C4-2B (cell line): ENCODE measurements around the gene PAPOLG.

Experiments used
- H3K27ac ChIP-seq: fragments of 450-650 bp; 2 replicates; pipeline ENCODE4 v1.5.1; 2017
- CTCF ChIP-seq: fragments of 450-650 bp; conservative IDR thresholded peaks from 2 replicates; pipeline ENCODE4 v1.5.1; 2017; ENCODE audit warnings: mild to moderate bottlenecking
- ZFX ChIP-seq: fragments of 450-650 bp; IDR thresholded peaks from 2 replicates; pipeline ENCODE4 v1.6.1; 2017

PAPOLG gene

DNA sequence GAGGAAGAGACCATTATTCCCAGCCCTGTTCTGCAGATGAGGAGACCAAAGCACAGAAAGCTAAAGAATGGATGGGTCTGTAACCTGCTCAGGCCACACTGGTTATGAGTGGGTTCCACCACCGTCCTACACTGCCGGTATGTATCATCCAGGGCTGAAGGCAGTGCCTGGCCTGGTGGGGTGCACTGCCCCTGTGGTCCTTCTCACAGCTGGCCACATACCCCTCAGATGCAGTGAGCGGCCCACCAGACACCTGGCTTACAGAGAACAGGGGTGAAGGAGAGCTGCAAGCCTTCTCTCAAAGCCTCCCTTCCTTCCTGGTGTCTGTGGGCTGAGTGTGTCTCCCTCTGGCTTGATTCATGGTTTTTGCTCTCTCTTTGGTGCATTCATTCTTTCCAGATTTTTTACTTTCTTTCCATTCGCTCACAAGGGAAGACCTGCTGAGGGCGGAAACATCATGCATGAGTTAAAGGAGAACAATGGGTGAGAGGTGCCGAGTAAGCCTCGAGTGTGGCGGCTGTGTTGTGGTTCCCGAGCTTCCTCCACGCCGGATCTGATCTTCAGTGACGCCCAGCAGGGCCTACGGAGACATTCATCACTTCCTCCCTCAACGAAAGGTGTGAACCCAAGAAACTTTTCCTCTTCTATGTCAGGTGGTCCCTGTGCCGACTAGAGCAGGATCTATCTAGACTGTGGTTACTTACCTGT, 63.2 kb downstream of the PAPOLG start:
- no peak overlapping the region for H3K27ac ChIP-seq
- no peak for TF ChIP-seq ZFX
- TF ChIP-seq CTCF: no peak

GRCh38 chr2:60819936-60820335, 63.9 kb downstream of the PAPOLG start:
- TF ChIP-seq CTCF (no peak), ZFX (no peak)
- H3K27ac ChIP-seq: no peak overlapping the region

GRCh38 chr2:60820416-60821132, 64.5 kb downstream of the PAPOLG start:
- TF ChIP-seq ZFX: no peak
- H3K27ac ChIP-seq: no peak overlapping the region

- no peak overlapping the region for H3K27ac ChIP-seq
- TF ChIP-seq ZFX: no peak
- TF ChIP-seq CTCF: no peak
These were observed 65.0 kb downstream of the PAPOLG start for GRCh38 chr2:60821133-60821469.

DNA sequence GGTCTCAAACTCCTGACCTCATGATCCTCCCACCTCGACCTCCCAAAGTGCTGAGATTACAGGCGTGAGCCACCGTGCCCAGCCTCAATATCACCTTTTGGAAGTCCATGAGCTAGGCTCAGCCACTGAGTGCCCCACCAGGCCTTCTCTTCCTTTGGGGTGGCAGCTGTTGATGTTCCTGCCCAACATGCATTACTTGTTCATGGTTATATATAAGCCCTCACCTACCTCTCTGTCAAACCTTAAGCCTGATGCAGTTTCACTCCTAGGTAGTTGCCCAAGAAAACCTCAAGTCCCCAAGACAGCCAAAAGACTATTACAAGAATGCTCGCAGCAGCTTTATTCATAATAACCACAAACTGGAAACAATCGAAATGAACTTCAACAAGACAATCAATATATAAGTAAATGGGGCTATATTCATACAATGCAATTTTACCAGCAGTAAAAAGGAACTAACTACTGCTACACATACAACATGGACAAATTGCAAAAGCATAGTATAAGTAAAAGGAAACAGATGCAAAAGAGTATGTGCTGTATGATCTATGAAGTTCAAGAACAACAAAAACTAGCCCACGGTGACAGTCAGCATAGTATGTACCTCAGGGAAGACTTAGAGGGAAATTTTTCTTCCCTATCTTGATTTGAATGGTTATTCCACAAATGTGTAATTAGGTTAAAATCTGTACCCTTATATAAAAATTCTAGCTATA, 65.7 kb downstream of the PAPOLG start:
- no peak overlapping the region for H3K27ac ChIP-seq

GRCh38 chr2:60822987-60823386, 66.9 kb downstream of the PAPOLG start:
- TF ChIP-seq CTCF: no peak
- no peak for TF ChIP-seq ZFX

More for the DNA sequence above, 65.7 kb downstream of the PAPOLG start:
- TF ChIP-seq ZFX: no peak
- no peak for TF ChIP-seq CTCF

DNA sequence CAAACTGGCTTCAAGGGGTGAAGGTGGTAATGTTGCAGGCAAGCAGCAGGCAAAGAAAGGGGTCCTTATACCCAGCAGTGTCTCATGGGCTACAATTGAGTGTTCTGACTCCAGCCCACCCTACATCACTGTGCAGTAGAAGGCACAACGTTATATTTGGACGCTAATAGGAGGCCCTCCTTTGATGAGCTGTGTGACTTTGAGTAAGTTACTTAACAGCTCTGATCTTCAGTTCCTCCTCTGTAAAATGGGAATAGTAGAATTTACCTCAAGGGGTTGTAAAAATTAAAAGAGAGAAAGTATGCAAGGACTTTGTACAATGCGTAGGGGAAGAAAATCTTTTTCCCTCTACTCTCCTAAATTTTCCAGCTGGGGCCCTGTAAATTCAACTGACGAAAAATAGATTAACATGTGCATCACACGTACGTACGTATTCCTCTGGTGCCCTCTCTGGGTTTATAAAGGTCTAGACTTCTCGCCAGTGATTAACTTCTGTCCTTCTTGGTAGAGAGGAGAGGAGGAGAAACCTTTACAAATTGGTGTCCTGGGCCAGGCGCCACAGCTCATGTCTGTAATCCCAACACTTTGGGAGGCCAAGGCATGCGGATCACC, 67.7 kb downstream of the PAPOLG start:
- no peak overlapping the region for H3K27ac ChIP-seq
- TF ChIP-seq ZFX: no peak
- TF ChIP-seq CTCF: no peak

More at GRCh38 chr2:60822987-60823386, 66.9 kb downstream of the PAPOLG start:
- H3K27ac ChIP-seq: no peak overlapping the region
